NCI-H1930 (cell line): ENCODE results near the gene ROPN1L.
"Not testable (repeated sequence)": the region's sequence is repeated elsewhere in the genome, so short reads cannot be mapped to it uniquely, and the experiment has no call there.

ENCODE experiments used
- DNase-seq, 2 experiments: peaks; one replicate each; lab custom pipeline; 2025; lab: John Stamatoyannopoulos, UW

The ROPN1L gene

DNA sequence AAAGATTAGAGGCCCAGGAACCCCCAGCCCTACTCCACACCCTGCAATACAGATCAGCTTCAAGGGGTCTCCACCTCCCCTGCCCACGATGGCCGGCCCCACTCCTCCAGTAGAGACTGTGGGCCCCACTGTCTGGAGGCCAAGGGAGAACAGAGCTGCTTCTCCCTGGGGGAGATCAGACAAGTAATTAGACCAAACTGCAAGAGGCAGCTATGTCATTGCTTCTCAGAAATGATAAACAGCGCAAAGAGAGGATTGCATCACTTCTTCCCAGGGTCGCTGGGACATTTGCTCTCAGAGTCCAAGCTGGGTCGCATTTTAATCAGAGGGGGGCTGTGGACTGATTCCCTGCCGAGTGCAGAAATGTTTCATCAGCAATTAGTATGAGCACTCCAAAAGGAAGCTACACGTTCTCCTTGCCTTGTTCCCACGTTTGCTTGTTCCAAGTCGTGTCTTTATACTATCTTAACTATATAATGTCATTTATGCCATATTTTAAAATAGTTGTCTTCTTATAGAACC lies 59.9 kb downstream of the ROPN1L start:
- DNase-seq: no peak

DNA sequence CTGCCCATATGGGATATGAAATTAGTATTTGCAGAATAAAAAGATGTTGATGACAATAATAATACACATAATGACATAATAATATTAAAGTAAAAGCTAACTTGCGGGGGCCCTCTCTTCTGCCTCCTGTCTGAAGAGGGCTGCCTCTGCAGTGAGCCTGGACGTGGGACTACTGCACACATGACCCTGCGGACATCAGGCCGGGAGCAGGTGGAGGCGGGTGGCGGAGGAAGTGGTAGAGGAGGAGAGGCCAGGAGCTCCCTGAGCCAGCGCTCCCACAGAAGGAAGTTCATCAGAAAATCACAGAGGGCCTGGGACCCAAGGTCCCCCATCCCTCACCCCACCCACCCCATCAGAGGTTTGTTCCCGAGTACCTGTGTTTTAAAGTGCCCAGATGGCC lies 60.5 kb downstream of the ROPN1L start:
- DNase-seq: no peak

DNA sequence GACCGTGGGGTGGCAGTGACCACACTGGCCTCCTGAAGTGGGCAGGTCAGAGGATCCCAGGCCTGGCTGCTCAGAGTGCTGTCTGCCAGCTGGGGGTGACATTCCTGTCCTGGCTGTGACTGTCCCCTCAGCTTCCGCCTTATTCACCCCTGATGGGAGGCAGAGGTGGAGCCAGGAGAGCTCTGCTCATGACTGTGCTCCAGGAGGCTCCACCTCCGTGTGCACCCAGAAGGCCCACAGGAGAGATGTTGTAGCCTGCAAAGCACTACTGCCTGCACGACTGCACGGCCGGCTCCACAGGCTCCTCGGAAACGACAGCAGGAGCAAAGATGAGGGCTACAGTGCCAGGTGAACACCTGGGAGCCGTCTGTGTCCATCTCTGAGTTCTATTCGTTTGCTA lies 60.9 kb downstream of the ROPN1L start:
- no peak for DNase-seq

DNA sequence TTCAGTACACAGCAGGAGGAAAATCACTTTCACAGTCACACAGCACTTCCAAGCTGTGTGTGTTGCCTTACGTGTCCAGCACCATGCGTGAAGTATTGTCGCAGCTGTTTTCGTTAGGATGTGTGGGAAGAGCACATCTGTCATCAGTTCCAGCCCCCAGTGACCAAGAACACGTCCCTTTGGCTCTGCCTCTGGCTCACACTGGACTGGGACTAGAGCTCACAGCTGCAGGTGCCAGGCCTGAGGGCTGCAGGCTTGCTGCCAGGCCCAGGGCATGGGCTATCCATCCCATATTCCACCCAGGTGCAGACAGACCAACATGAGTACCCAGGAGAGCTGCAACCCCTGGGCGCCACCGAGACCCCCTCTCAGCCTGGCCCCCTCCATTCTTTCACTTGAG lies 61.6 kb downstream of the ROPN1L start:
- no peak for DNase-seq

DNA sequence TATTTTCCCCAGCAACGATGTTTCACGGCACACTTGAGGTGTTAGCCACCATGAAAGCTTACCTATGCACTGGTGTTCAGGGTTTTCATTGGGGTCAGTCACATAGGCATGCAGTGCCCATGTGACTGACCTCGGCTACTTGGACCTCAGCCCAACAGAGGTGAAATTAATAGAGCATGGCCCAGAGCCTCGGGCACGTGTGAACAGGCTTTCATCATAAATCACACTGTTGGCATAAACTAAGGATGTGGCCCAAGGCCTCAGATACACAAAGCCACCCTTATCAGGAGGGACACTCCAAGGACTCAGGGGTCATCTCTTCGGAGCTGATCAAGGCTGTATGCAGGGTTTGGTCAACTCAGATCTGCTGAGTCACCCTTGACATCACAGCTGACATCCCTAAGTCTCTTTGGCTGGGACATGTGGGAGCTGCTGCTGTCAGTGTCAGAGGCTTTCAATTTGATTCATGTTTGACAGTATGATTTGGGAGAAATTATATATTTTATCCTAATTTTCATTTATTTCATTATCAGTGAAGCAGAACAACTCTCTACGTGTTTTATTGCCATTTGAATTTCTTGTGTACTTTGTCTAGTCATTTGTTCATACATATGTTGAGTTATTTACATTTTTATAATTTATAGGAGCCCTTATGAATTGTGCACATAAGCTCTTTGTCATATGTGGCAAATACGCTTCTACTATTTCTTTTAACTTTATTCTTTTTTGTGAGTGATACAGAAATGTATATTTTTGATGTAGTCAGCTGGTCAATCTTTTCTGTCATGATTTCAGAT lies 62.5 kb downstream of the ROPN1L start:
- DNase-seq: no peak

DNA sequence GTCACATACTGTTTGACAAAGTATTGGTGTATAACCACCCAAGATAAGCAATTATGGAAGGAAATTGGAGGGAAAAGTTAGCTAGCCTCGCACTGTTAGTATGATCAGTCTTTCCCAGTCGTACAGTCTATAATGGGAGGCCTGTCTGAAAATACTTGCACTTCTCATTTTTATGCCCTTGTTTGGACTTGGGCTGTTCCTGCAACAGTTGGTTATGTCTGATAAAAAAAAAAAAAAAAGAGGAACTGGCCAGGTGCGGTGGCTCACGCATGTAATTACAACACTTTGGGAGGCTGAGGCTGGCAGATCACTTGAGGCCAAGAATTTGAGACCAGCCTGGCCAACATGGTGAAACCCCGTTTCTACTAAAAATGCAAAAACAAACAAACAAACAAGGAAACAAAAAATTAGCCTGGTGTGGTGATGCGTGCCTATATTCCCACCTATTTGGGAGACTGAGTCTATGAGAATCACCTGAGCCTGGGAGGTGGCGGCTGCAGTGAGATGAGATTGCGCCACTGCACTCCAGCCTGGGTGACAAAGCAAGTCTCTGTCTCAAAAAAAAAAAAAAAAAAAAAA lies 63.9 kb downstream of the ROPN1L start:
- DNase-seq: no peak

DNA sequence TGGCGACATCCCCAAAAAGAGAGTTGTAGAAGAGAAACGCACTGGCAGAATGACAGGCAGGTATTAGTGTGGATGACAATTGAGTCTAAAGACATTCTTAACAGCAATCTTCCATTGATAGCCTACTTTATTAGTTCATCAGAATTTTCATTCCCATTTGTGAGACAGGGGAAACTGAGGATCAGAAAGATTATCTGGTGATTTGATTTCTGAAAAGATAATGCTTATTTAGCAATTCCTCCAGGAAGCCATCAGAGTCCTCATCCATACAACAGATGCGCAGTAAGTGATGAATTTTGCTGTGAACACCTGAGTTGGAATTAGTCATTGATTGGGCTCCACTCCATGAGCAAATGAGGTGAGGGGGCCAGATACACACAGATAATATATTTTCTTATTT lies 64.9 kb downstream of the ROPN1L start:
- DNase-seq: no peak

DNA sequence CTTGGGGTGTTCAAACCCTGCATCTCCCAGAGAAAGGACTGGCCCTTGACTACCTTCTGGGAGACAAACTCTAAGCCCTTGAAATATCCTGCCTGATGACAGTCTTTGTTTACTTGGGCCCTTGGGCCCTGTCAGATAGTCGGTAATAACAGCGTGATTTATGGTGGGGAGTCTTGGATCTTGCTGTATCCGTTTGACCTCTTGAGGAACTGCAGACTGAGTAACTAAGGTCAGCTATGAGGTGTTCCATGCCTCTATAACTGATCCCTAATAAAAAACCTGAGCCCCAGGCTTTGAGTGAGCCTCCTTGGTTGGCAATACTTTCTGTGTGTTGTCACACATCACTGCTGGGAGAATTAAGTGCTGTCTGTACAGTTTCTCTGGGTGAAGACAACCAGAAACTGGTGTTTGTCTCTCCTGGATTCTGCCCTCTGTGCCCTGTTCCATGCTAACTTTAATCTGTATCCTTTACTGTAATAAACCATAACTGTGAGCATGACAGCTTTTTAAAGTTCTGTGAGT lies 66.0 kb downstream of the ROPN1L start:
- no peak for DNase-seq

DNA sequence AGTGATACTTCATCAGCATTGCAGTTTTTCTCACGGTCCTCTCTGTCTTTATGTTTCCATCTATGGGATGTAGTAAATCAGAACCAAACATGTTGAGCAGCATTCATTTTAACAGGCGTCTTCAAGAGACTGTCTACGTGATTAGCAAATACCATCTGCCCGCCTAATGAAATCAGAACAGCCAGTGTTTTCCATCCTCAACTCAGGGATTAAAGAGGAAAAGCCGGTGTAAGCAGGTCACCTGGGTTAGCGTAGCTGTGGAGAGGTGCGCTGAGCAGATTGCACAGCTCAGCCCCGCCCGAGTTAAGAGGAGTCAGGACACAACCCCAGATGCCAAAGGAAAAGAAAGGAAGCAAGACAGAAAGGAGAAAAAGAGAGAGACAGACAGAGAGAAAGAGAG lies 67.9 kb downstream of the ROPN1L start:
- DNase-seq: no peak

DNA sequence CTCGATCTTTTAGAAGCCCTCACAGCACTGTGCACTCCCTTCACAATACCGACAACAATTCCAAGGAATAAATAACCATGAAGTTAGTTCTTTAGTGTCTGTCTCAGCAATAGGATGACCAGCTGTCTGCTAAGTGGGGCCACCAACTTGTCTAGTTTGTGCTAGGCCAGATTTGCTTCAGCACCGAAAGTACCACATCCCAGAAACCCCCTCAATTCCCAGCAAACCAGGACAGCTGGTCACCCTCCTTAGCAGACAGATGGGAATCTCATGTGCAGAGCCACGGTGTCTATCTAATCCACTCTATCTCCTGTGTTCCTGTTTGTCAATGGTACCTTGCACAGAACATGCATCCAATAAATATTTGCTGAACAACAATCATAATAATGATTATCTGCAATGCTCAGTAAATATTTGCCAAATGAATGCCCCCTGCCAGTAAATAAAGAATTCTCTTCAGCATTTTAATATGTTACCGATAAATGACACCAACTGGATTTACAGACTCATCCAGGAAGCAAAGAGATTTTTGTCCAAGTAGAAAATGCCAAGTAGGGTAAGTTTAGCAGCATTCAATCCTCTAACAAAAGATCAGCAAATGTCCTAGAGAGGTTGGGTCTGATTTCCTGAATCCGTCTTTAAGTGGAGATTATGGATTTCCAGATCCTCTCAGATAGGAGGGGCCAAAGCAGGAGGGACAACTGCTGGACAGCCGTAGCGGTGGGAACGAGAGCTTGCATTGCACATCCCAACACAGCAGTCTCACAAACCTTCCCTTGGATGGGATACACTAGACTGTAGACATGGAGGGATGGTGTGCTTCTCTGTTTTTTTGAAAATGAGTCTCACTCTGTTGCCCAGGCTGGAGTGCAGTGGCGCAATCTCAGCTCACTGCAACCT lies 70.3 kb downstream of the ROPN1L start:
- DNase-seq: no peak

DNA sequence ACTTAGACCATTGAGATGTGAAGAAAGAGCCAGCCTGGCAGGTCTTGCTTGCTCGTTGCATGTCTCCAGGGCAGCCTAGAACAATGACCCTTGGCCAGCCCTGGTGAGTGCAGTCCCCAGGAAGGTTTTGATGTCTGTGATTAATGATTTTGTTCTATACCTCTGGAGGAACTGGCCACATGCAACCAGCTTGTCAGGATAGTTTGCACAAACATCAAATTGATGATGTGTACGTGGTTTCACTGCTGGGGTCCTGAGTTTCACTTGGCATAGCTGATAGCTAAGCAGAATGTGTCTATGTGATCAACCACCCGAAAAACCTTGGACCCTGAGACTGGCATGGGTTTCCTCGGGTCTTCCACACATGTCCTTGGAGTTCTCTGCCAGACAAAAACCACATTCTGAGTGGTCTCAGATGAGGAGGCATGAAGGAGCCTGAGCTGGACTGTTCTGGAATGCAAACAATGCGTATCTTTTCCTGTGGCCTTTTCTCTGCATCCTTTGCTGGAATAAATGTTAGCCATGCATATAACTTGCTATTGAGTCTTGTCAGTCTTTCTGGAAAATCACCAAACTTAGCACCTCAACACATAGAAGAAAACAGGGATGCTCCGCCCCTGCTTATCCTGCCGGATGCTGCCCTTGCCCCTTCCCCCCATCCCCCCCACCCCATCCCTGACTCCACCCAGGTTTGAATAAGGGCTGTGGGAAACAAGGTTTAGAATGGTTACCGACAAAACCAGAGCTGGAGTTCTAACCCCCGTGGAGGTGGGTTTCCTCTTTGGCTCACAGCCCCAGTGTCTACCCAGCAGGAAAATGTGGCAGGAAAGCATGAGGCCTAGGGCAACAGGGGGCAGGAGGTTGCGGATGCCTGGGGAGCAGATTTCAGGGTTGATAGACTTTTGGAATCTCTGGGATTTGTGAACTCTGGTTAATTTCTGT lies 72.1 kb downstream of the ROPN1L start:
- no peak for DNase-seq

DNA sequence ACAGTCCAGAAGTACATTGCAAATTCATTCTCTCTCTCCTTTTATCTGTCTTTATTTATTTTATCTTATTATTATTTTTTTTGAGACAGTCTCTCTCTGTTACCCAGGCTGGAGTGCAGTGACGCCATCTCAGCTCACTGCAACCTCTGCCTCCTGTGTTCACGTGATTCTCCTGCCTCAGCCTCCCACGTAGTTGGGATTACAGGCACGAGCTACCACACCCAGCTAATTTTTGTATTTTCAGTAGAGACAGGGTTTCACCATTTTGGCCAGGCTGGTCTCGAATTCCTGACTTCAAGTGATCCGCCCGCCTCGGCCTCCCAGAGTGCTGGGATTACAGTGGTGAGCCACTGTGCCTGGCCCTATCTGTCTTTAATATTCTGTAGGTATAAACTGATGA lies 72.9 kb downstream of the ROPN1L start:
- not testable (repeated sequence) for DNase-seq
